Activated T-cell treated with anti-CD3 and anti-CD28 coated beads for 48 hours (primary cell): ENCODE data around the gene TDRD1.

Experiments
- DNase-seq: peaks from one replicate; pipeline ENCODE4 v3.0.0-alpha.2; 2020; ENCODE audit warnings: low read depth

Gene TDRD1

DNA sequence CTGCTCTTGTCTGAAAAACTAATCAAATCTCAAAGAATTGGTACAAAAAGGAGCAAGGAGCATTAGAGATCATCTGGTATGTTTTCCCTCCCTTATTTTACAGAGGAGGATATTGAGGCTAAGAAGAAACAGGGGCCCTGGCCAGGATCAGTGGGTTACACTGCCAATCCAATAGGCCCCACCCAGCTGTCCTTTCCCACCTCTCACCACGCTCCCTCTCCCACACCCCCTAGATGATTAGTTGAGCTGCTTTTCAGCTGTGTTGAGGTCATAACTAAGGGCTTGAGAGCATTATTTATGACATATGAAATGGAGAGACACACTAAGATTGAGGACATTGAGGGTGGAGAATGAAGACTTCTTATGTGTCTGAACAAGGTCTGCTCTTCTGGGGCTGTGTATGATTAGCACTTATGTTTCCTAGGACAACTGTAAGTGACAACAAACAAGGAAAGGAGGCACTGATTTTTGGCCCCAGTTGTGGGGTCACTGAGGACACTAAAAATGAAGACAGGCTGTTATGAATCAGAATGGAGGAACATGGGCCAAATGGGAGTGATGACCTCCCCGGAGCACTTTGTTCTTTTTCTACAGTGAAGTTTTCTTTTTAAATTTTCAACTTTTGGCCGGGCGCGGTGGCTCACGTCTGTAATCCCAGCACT lies 86.4 kb downstream of the TDRD1 start:
- DNase-seq: no peak

DNA sequence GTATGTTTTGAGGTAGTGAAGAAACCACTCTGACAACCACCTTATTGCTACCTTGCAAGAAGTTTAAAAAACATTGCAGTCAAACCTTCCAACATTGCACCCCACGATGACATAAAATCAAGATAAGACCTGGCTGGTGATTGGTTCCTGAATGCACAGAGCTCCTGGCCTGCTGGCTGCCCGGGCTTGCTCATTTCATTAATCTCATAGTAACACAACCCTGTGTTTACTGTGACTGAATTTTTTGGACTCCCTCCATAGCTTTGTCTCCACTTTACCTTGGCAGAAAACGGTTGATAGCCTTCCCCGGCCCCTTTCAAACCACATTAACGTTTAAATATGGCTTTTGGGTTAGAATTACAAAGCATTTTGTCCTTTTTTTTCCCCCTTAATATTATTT lies 87.4 kb downstream of the TDRD1 start:
- DNase-seq: no peak

DNA sequence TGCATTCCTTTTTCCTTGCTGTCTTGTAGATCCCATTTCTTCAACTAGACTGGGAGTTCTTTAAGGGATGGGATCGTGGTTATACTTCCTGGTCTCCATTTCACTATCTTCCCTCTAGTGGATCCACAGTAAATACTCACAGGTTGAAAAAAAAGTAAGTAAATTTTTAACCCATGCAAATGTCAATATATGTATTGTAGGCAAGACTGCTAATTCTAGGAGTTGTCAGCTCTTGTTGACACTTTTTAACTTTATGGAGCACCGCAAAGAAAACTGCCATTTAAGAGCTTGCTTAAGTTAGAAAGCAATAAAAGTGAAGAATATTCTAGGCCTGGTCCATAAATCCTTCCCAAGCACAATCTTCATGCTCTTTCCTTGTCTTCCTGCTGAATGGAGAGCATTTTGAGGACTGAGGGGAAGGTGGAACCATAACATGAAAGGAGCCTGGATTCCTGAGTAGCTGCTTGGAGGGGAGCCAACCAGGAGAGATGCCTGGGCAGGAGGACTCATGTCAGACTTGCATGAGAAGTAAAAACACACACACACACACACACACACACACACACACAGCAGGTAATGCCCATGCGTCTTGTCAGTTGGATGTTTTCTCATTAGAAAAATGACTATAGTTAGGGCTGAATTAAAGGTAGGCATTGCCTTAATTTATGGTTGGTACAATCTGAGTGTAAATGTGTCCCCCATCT lies 92.1 kb downstream of the TDRD1 start:
- DNase-seq: no peak

DNA sequence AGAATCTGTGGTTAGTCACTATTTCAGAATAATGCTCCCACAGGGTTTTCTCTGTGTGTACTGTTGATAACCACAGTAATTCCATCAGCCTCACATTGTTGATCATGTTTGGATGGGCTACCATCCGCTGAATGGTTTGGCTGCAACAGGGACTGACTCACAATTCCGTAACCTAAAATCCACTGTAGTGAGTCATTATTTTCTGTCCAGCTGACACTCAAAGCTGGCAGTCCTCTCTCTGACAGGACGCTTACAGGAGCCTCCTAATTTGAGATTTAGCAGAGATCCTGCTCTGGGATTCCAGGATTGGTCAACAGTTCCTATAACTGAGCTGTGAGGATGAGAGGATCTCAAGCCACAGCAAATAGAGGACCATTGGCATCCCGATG lies 92.6 kb downstream of the TDRD1 start:
- DNase-seq: no peak

DNA sequence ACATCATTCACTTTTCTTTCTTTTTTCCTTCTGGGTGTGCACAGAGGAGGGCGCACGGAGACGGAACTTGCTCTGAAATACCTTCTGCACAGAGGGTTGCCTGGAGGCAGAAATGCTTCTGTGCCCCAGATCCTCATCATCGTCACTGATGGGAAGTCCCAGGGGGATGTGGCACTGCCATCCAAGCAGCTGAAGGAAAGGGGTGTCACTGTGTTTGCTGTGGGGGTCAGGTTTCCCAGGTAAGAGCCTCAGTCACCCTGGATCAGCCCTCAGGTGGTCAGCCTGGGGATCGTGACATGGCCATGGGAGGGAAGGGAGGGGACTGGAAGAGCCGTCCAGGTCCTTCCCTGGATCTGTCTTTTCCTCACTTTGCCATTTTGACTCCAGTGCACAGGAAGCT lies 93.5 kb downstream of the TDRD1 start:
- DNase-seq: no peak

DNA sequence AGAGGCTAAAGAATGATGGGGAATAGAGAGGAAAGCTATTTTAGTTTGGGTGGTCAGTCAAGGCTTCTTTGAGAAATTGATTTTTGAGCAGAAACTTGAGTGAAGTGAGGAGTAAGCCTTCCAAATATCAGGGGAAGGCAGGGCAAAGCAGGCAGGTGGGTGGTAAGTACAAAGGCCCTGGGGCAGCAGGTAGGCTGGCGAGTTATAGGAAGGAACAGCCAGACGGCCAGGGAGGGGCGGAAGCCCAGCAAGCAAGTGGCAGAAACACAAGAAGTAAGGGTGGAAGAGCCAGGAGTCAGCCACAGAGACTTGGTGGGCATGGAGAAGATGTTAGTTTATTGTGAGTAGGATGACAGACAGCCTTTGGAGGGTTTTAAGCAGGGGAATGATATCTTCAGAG lies 94.8 kb downstream of the TDRD1 start:
- DNase-seq: no peak

DNA sequence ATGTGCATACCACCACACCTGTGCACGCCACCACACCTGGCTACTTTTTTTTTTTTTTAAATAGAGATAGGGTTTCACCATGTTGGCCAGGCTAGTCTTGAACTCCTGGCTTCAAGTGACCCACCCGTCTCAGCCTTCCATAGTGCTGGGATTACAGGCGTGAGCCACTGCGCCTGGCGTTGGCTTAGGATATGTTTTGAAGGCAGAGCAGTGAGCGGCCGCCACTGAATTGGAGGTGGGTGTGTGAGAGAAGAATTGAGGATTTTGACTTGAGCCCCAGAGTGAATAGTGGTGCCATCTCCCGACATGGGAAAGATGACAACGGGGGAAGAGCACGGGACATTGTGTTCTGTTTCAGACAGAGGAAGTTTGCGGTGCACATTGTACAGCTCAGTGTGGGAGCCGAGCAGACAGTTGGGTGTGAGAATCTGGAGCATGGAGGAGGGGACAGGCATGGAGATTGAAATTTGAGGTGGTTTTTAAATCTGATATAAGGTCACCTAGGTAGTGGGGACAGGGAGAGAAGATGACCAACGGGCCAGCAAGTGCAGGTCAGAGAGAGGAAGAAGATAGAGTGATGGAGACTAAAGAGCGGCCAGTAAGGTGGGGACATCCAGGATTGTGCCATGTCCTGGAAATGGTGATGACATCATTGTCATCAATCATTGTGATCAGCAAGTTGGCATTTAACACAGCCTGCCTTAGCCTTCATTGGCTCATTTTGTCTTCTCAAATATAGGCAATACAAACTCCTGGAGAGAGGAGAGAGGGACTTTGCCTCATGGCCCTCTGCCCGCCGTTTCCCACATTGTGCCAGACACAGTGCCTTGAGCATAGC lies 95.7 kb downstream of the TDRD1 start:
- DNase-seq: no peak

DNA sequence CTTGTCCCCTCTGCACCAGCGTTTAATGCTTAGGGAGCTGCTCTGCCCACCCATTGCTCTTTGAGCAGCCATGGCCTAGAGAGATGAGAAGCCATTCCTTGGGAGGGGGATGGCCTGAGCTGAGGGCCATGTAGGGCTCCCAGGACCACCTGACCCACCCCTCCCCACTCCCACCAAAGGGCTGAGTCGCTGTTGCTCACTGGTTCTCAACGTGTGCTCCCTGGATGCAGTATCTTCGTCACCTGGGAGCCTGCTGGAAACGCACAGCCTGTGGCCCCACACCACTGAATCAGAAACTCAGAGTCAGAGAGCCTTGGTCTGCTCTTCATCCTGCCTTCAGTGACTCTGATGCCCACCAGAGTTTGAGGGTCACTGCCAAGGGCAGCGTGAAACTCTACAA lies 96.9 kb downstream of the TDRD1 start:
- DNase-seq: no peak

DNA sequence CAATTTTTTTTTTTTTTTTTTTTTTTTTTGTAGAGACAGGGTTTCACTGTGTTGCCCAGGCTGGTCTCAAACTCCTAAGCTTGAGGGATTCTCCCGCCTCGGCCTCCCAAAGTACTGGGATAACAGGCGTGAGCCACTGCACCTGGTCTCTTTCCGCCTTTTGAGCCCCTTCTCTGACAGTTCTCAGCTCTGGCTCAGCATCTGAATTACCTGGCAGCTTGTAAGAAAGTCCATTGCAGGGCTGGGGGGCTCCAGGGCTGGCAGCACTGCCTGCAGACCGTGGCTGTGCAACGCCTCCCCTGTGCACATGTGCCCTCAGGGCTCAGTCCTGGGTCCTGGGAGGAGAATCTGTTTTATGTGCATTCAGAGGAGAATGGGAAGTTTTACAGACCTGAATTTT lies 97.5 kb downstream of the TDRD1 start:
- no peak for DNase-seq

DNA sequence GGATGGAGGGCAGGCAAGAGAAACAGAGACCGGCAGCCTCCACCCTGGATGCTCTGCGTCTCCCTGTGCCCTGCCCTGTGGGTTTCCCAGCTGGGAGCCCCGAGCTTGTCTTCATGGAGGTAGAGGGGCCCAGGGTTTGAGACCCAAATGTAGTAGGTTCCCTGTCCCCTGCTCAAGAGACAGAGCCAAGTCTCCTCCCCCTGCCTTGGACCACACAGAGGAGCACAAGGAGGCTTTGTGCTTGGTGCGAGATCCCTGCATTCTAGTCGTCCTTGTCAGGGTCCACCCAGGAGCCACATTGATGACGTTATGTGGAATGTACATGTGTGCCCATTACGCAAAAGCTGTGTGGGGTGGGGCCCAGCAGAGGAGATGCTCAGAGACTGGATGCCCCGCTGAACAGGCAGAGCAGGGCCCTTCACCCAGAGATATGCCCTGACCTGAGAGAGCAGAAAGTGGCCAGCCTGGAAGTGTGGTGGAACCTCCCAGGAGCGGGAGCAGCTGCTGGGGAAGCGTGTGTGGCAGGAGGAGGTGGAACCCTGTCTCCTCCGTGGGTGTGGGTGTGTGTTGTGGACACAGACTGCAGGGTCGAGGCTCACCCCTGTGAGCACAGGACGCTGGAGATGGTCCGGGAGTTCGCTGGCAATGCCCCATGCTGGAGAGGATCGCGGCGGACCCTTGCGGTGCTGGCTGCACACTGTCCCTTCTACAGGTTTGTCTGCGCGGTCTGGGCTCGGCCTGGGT lies 99.2 kb downstream of the TDRD1 start:
- no peak for DNase-seq

DNA sequence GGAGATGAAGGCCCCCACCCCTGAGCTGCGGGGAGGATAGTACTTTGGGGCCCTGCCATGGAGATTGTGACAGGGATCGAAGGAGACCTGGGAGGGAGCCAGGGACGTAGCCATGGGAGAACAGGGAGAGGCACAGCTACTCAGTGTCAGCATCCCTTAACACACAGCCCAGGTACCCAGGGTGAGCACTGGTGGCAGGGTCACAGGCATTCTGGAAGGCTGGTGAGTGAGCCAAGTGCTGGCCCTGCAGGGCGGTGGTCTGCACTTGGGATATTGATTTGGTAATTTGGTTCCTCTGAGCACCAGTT lies 99.7 kb downstream of the TDRD1 start:
- DNase-seq: no peak

DNA sequence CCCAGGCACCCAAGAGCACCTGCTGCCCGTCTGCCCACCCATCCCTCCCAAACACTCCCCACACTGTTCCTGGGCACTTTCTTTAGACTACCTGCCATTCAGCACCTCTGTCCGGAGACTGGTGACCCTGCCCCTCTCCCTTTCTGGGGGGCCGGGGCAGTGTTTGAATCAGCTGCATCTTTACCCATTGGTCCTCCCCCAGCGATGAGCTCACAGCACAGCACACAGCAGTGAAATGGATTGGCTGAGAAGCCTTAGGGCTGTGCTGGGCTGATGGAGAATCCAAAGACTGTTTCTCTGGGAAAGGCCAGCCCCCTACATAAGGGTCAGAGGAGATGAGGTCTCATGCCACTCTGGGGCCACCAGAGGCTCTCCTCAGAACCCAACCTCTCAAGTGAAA lies 100.1 kb downstream of the TDRD1 start:
- no peak for DNase-seq

DNA sequence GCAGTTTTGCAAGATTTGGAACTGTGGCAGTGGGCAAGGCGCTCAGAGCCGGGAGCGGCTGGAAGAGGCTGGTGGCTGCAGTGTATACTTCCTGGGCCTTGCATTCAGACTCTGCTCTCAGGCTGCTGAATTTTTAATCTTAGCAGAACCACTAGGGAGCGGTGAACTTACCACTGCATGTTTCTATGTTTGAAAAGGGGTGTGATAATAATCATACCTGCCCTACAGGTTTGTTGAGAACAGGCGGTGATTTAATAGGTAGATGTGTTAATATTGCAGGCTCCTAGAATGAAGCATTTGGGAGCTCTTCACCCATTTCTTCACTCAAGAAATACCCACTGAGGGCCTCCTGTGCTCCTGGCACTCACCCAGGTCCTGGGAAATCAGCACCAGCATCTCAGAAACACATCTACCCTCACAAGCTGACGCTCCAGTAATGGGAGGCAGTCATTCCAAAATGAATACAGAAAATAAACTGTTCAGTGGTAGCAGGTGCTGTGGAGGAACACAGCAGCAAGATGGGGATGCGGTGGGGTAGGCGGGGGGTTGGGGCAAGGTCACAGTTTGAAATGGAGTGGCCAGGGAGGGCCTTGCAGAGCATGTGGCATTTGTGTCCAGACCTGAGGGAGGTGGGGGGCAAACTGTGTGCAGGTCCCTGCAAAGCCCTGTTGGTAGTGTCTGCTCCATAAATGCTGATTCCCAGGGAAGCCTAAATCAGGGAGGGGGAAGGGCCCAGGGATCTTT lies 100.9 kb downstream of the TDRD1 start:
- no peak for DNase-seq

DNA sequence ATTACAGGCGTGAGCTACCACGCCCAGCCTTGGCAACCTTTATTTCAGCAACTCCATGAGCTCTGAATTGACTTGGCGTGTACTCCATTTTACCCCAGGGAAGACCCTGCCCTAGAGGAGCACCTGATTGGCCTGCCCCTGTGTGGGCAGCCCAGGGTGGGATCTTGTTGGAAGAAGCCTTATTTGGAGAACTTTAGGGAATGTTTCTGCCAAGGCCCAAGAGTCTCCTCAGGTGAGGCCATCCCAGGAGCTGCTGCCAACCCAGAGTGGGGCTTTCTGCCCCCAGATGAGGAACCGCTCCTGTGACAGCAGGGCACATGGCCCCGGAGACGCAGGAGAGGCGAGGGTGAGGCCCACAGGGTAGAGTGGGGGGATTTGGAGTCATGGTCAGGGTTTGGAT lies 101.9 kb downstream of the TDRD1 start:
- no peak for DNase-seq

DNA sequence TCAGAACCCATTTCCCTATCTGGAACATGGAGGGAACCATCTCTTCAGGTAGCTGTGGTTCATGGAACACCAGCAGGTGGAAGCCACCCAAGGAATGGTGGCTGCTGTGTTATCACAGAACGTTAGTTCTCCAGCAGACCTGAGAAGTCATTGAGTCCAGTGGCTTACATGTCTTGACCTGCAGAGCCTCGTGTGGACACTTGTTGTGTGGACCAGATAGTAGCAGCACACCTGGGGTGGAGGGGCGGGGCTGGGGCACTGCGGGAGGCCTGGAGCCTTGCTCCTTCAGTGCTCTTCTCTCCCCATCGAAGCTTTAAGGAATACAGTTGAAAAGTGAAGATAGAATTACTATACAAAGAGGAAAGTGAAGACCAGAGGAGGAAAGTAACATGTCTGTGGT lies 102.3 kb downstream of the TDRD1 start:
- DNase-seq: no peak
